HG03060 (cell line): ENCODE data around the gene IQCN.

ENCODE experiments used
- ATAC-seq: cut with Tn5 transposase; IDR thresholded peaks from one replicate; pipeline ENCODE4 v1.9.1; 2021; ENCODE audit warnings: low read depth, moderate number of reproducible peaks; ENCODE audit not compliant: unreplicated experiment

Gene IQCN

GRCh38 chr19:18274219-18274780 is at the start of gene IQCN:
IQCN (minus strand) TSS chr19:18274452; CDS start chr19:18269478, 4,974 bp downstream.
- no peak for ATAC-seq

DNA sequence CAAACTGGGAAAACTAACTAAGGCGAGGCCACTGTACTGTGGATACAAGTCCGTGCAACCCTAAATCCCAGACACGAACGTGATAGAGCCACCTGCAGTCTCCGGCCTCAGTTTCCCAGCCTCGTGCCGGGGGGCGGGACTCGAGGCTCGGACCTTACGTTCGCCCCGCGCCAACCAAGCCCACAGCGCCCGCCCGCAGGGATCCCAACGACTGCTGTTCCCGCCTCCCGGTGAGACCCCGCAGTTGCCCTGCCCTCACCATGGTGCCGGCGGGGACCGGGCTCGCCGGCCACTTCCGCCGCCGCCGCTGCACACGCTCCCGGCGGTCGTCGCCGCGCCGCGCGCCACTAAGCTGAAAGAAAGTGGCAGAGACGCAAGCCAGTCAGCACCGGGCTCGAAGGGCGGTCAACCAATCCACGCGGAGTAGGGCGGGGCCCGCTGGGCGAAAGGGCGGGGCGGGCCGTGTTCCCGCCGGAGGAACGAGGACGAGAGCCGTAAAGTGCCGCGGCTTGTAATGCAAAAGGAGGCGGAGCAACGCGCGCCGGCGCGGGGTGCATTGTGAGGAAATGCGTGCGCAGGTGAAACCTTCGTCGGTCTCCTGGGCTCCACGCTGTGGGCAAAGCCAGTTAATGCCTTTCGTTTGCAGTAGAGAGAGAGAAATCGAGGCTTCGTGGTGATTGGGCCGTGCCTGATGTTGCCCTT is 48.7 kb upstream of the IQCN start, which contains the start of gene LSM4:
LSM4 (minus strand) TSS at position 318 of the 702 bp plus-strand sequence; CDS start at position 262, 56 bp downstream.
- ATAC-seq, result peak; percentile 90

DNA sequence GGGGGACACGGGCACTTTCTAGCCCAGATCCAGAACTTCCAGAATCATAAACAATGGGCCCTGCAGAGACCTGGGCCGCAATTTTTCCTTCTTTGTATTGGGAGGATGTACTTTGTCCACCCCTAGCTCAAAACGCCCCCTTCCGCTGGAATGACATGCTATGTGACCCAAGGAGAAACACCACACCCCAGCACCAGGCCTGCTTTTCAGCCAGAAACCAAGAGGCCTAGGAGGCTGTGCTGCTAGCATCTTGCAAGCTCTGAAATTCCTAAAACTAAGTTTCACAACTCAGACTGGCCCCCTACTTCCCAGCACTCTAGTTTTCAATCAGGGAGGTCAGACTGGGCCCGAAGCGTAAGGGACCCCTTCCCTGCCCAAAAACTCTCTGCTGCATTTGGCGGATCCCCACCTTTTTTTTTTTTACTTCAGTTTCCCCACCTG is 48.1 kb upstream of the IQCN start:
- ATAC-seq, result no peak

GRCh38 chr19:18321734-18322102 is 47.5 kb upstream of the IQCN start:
- no peak for ATAC-seq

GRCh38 chr19:18320865-18321733 is 46.8 kb upstream of the IQCN start:
- no peak for ATAC-seq

GRCh38 chr19:18319591-18320135 is 45.4 kb upstream of the IQCN start:
- no peak for ATAC-seq

GRCh38 chr19:18317961-18318800 is 43.9 kb upstream of the IQCN start:
- ATAC-seq, result no peak

GRCh38 chr19:18313398-18313797 is 39.1 kb upstream of the IQCN start:
- no peak for ATAC-seq

- ATAC-seq, result no peak
Observed at GRCh38 chr19:18312092-18312534, 37.9 kb upstream of the IQCN start.

DNA sequence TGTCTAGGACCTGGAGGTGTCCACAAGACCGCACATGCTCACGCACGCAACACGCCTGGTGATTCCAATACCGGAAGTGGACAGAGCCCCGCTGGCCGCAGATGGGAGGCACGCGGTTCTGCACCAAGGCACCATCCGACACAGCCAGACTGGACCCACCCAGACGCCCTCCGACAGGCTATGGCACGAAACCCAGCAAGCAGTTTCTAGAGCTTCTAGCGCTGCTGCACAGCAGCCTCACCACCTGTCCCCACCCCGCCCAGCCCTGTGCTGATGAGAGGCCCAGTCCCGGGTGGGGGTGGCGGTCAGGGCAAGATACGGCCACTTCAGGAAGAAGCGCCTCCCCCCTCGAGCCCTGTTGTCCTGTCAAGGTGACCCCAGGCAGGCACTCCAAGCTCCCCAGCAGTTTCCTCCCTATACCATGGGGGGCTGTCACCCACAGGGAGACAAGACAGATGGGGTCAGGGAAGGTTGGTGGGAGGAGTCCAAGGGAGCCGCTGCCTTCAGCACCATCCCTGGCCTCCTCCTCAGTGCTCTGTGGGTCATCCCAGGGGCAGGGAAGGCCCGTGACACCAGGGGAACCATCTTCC is 37.3 kb upstream of the IQCN start:
- no peak for ATAC-seq

GRCh38 chr19:18310966-18311365 is 36.7 kb upstream of the IQCN start:
- ATAC-seq, result no peak

DNA sequence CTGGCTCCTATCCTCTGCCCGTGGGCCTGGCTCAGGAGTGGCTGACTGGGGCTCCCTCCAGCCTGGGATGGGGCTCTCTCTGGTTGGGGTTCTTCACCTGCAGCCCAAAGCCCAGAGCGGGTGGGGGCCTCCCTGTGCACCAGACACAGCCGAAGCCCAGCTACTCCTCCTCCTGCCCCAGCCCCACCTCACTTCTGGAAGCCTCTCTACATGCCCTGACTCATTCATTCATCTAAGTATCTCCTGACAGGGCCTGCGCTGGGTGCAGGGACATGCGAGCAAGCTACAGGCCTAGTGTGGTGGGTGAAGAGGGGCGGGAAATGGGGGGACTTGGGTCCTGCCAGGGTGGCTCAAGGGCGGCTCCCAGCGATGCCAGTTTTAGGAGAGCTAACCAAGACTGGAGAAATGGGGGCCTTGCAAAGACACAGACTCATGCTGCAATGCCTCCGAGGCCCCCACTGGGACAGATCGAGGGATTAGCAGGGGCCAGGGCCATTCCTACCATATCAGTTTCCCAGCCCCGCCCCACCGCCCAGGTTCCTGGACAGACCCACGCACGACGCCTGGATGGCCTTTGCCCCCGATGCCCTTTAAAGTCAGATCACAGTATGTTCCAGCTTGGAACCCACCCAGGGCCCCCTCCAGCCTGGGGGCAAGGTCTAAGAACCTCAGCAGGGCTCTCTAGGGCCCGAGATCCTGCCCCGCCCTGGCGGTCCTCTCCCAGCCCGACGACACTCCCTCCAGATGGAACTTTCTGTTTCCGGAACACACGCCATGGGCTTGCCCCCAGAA is 36.1 kb upstream of the IQCN start:
- ATAC-seq, result no peak

- ATAC-seq, result no peak
Observed at GRCh38 chr19:18309525-18310064, 35.3 kb upstream of the IQCN start.

DNA sequence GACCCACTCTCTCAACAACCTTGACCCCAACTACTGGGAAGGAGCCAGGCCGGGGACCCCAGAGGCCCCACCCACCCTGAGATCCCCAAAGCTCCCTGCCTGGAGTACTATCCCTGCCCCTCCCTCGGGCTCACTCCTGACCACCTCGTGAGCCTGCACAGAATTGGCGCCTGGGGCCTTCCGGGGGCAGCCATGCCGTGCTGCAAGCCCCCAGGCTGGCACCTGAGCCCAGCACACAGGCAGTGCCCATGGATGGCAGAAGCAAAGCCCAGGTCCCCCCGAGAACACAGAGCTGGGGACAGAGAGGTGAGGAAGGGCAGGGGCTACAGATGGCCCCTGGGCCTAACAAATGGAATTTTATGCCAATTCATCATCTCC is 34.7 kb upstream of the IQCN start:
- no peak for ATAC-seq

DNA sequence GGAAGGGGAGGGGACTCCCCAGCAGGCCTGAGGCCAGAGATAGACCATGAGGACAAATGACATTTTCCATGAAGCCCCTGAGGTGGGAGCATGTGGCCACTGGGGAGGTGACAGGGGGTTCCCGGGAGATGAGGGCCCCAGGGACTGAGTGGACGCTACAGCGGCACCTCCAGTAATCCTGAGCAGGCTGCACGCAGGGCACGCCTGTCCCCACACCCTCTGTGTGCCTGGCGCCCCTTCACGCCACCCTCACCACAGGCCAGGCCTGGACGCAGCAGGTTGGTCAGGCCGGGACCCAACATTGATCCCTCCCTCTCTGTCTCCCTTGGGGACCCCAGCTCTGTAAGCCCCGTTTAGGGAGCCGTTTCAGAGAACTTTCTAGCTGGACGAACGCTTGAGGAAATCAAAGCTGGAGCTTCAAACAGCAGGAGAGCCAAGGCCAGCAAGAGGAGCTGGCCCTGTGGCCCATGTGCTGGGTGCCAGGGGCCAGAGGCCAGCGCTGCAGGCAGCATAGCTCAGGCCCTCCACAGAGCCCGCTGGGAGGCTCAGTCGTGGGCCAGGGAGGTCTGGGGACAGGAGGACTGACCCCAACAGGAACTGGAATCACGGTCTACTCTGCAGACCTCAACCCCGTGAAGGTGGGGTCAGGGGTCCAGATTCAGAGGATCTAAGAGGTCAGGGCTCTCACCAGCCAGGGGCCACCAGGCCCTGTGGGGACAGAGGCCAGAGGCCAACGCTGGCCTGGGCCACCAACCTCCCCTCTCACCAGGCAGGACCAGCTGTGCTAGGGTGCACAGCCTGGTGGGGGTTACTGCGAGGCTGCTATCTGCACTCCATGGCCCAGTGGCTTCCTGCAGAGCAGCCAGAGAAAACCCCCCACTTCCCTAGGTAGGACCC is 34.0 kb upstream of the IQCN start:
- ATAC-seq, result no peak

- no peak for ATAC-seq
Observed at GRCh38 chr19:18307271-18307681, 33.0 kb upstream of the IQCN start.

- no peak for ATAC-seq
Observed at GRCh38 chr19:18306888-18307260, 32.6 kb upstream of the IQCN start.
